Kidney (tissue), 14 donors: ENCODE data around the gene DPH7. TPM values are rescaled to one million over a fixed set of nuclear protein-coding genes. Genes with fewer than 3 reads are reported as not detected.

Source experiments
- DNase-seq, 5 donors: peaks; one replicate each; pipeline ENCODE4 v3.0.0-alpha.2; 2013 to 2020
- FAIRE-seq: peaks from 2 replicates; lab custom pipeline; 2012; peaks lifted over from hg19 to GRCh38; lab: Jason Lieb, UNC
- H3K27ac ChIP-seq, 2 donors: one replicate each; pipeline ENCODE4 v1.7.0; 2013; ENCODE audit warnings: low read depth in 2 of 2, low read length in 2 of 2, inconsistent platforms in 1 of 2
- H3K27me3 ChIP-seq: one replicate; pipeline ENCODE4 v1.7.1; 2013; ENCODE audit warnings: low read length, inconsistent platforms; ENCODE audit not compliant: control insufficient read depth, insufficient read depth
- H3K36me3 ChIP-seq, 3 donors: one replicate each; pipeline versions ENCODE4 v1.7.0 to v1.7.1; 2013; ENCODE audit warnings: low read length in 3 of 3, control low read depth in 1 of 3, inconsistent platforms in 1 of 3; ENCODE audit not compliant: insufficient read depth in 3 of 3, control insufficient read depth in 2 of 3
- H3K4me1 ChIP-seq, 3 donors: one replicate each; pipeline versions ENCODE4 v1.7.0 to v1.7.1; 2013; ENCODE audit warnings: low read length in 3 of 3, inconsistent platforms in 1 of 3, low read depth in 1 of 3; ENCODE audit not compliant: control insufficient read depth in 2 of 3, insufficient read depth in 2 of 3
- H3K4me3 ChIP-seq, 3 donors: one replicate each; pipeline versions ENCODE4 v1.7.0 to v1.8.1; 2013; ENCODE audit warnings: low read length in 3 of 3, control low read depth in 1 of 3, inconsistent platforms in 1 of 3
- H3K9ac ChIP-seq, 3 donors: one replicate each; pipeline versions ENCODE4 v1.7.0 to v1.7.1; 2013; ENCODE audit warnings: low read length in 3 of 3, control low read depth in 1 of 3, inconsistent platforms in 1 of 3
- H3K9me3 ChIP-seq, 3 donors: one replicate each; pipeline versions ENCODE4 v1.7.0 to v1.7.1; 2013; ENCODE audit warnings: low read length in 3 of 3, control low read depth in 1 of 3, inconsistent platforms in 1 of 3; ENCODE audit not compliant: control insufficient read depth in 2 of 3, insufficient read depth in 1 of 3
- intact Hi-C: fragments of 100-400 bp; cut with DNase I; formaldehyde crosslinking; loops from one replicate; pipeline ENCODE4 v1.11.1; 2022
- polyA plus RNA-seq: library from polyadenylated mRNA; stranded (reverse); fragments of 350-450 nt; fragmentation: Illumina TruSeq; extraction: RNeasy Lipid Tissue Mini Kit (QIAGEN cat#74804); gene quantifications from one replicate; pipeline ENCODE4 v1.2.3, GENCODE V29; 2014; ENCODE audit warnings: low read depth, low replicate concordance; ENCODE audit not compliant: insufficient read depth
- total RNA-seq: library from RNA; stranded (reverse); fragmentation: NEBNext Ultra II Directional; extraction: Animal tissue kit (Norgen Biotek cat#: 25700); gene quantifications from one replicate; pipeline ENCODE4 v1.2.1, GENCODE V29; 2021
- TF ChIP-seq, protein P1 (sequence below): IDR thresholded peaks from 3 replicates; pipeline ENCODE4 v1.5.1; 2012; ENCODE audit warnings: mild to moderate bottlenecking, moderate library complexity, borderline replicate concordance; ENCODE audit not compliant: insufficient read depth; ENCODE audit errors: extremely low read depth
- donor health status: control.
- donor health status: control.
- donor health status: control.
- donor health status: control.
- donor health status: control.
- donor health status: DM: yes; HTN: yes; CAD: no.
- donor health status: Normal renal cell carcinoma (clear cell type).

DPH7 gene
- total and polyA plus RNA-seq, 2 donors from 2014 or later, result 23.2 to 31.4 TPM

DNA sequence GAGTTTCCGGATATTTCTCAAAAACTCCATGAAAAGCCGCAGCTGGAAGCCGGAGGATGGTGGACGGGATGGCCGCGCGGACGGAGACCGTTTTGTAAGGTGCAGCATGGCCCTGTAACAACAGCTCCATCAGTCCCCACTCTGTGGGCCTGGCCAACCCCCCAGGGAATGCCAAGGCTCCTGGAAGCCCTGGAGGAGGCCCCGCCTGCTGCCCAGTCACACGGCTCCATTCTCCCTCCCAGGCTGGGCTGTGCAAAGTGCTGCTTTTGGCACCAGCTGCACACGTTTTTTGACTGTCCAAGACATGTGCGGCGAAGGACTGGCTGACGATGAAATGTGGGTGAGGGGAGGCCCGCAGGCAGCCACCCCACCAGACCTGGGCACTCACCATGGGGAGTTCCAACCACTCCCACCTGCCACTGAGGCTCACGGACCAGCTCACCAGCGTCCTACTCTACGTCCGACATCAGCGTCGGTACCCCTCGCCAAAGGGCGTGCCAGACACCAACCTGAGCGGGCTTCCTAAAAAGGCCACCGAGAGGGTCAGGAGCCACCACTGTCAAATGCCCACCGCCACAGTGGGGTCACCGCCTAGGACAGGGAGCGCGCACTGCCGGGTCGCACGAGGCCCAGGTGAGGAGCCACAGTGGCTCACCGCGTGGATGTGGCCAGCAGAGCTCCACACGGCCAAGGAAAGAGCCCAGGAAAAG lies 55.8 kb downstream of the DPH7 start:
- no peak for FAIRE-seq
- Histone ChIP-seq H3K36me3 (no peaks in the 10 kb centered on the region), H3K4me3 (no peak overlapping the region), H3K27me3 (no peaks in the 10 kb centered on the region), H3K27ac (no peak overlapping the region), H3K9ac (no peak overlapping the region), H3K4me1 (peaks cover 0 to 4% (median 0%) of the 10 kb centered on the region in 3 donors), H3K9me3 (no peaks in the 10 kb centered on the region)
- peak in 1 of 5 donors; percentile 64 for DNase-seq
- TF ChIP-seq, protein P1, sequence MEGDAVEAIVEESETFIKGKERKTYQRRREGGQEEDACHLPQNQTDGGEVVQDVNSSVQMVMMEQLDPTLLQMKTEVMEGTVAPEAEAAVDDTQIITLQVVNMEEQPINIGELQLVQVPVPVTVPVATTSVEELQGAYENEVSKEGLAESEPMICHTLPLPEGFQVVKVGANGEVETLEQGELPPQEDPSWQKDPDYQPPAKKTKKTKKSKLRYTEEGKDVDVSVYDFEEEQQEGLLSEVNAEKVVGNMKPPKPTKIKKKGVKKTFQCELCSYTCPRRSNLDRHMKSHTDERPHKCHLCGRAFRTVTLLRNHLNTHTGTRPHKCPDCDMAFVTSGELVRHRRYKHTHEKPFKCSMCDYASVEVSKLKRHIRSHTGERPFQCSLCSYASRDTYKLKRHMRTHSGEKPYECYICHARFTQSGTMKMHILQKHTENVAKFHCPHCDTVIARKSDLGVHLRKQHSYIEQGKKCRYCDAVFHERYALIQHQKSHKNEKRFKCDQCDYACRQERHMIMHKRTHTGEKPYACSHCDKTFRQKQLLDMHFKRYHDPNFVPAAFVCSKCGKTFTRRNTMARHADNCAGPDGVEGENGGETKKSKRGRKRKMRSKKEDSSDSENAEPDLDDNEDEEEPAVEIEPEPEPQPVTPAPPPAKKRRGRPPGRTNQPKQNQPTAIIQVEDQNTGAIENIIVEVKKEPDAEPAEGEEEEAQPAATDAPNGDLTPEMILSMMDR, result no peak
- intact Hi-C loops, result loop anchor here (10.0 kb wide), 1 partner anchor 228 kb away; no protein-coding TSS in a partner anchor

DNA sequence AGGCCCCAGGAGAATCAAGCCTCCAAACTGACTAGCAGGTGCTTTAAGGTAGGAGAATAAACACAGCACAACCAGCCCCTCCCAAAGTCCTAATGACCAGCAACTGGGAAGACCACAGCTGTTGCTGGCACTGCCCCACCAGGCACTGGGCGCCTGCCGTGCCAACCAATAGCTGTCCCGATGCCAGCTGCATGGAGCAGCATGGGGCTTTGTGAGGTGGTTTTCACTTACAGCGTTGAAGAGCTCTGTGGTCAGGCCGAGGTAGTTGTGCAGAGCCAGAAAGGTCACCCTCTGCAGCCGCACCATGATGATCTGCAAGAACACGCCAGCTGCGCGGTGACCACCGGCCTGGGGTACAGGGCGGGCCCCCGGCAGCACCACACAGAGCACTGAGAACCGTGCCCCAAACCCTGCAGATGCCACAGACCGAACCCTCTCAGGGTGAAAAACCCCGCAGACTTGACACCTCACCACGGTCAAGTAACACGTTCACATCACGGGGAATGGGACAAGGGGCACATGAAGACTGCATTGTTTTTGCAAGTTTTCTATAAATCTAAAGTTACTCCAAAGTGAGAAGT lies 57.2 kb downstream of the DPH7 start:
- peaks cover 0 to 4% (median 0%) of the 10 kb centered on the region in 3 donors for H3K4me1 ChIP-seq
- no peak for DNase-seq
- H3K27me3 ChIP-seq, result no peaks in the 10 kb centered on the region
- H3K9me3 ChIP-seq, result no peaks in the 10 kb centered on the region
- intact Hi-C loops, result loop anchor here (10.0 kb wide), 1 partner anchor 227 kb away; no protein-coding TSS in a partner anchor
- H3K36me3 ChIP-seq, result no peaks in the 10 kb centered on the region
- H3K9ac ChIP-seq, result no peak overlapping the region
- H3K4me3 ChIP-seq, result no peak overlapping the region
- no peak for FAIRE-seq
- TF ChIP-seq, protein P1, result no peak
- no peak overlapping the region for H3K27ac ChIP-seq

DNA sequence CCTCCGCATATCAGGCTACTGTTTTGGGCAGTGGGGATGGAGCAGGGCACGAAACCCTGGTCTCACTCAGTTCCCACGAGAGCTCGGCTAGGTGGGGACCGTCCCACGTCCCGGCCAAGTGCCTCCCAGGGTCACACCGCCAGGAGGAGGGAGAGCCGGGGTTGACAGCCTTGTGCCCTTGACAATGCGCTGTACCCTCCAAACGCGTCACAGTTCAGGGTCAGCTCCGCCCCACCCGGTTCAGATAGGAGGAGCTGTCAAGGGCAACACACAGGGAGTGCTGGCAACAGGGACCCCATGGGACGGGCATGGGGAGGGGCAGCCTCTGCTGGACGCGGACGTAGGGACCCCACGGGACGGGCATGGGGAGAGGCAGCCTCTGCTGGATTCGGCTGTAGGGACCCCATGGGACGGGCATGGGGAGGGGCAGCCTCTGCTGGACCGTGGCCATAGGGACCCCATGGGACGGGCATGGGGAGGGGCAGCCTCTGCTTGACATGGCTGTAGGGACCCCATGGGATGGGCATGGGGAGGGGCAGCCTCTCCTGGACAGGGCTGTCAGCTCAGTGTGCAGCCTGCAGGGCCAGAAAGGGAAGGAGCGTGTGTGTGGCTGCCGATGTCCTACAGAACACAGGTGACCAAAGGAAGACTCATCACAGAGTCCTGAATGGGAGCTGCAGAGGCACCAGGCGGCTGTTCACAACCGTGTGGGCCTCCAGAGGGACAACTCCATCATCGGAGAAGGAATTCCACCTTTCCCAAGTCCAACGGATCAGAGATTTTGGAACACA lies 57.9 kb downstream of the DPH7 start:
- Histone ChIP-seq H3K9ac (no peak overlapping the region), H3K27ac (no peak overlapping the region), H3K9me3 (no peaks in the 10 kb centered on the region), H3K27me3 (no peaks in the 10 kb centered on the region), H3K36me3 (no peaks in the 10 kb centered on the region), H3K4me3 (no peak overlapping the region), H3K4me1 (peaks cover 0 to 4% (median 0%) of the 10 kb centered on the region in 3 donors)
- DNase-seq, result peak in 1 of 5 donors; percentile 68
- TF ChIP-seq, protein P1, result no peak
- intact Hi-C loops, result loop anchor here (10.0 kb wide), 1 partner anchor 226 kb away; no protein-coding TSS in a partner anchor
- FAIRE-seq, result no peak
